NCI-H774 (cell line): Measurements from ENCODE around the gene RINL.

ENCODE experiments used
- DNase-seq: peaks from one replicate; lab custom pipeline; 2025; lab: John Stamatoyannopoulos, UW

Gene RINL, protein sequence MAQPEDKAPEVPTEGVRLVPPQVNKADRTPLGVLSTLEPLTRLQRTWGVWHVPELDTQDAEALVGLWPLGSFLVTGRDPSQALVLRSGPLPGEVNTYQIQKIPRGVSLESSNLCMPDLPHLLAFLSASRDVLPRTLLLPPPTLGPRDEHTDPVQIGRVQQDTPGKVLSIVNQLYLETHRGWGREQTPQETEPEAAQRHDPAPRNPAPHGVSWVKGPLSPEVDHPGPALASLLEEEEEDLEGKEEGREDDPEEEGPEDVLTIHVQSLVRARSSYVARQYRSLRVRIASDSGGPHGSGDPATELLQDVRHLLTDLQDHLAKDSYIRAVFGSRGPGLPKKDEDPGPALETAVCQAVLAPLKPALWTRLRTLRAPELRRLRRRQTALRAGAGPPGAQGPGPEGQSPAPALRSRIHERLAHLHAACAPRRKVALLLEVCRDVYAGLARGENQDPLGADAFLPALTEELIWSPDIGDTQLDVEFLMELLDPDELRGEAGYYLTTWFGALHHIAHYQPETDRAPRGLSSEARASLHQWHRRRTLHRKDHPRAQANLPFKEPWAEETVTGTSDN

DNA sequence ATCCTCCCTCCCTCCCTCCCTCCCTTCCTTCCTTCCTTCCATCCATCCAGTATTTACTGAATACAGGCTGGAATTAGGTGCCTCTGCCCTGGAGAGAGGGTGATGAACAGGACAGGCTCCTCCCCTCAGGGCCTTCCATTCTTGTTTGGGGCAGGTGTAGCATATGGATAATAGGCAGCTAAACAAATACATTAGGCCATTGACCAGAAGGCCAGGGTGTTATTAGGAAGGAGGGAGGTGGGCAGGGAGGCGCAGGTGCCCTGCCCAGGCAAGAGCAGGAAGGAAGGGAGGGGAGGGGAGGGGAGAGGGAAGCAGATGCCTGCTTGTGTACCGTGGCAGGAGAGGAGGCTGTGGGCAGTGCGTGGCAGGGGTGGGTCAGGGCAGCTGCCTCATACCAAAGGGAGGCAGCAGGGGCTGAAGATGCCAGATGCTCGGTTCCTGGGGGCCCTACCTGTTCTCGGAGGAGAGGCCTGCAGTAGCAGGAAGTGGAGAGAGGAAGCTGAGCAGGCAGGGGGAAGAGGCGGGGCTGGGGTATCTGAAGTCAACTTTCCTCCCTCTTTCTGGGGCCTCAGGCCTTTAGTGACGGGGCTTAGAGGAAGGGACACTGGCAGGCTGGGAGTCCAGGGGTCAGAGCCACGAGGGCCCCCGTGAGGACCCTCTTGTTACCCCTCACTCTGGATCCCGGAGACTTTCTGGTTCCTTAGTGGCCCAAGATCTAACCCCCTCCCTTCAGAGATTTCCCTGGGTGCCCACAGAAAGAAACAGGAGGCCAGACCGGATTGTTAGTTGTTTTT lies at the start of gene RINL:
RINL (minus strand) TSS at position 495 of the 794 bp plus-strand sequence. CDS start 1,533 bp downstream, outside the sequence.
- peak; percentile 94 for DNase-seq

- DNase-seq: no peak
Observed at GRCh38 chr19:38924388-38924787, 46.3 kb upstream of the RINL start.

- DNase-seq: no peak
Observed at GRCh38 chr19:38922482-38922881, 44.4 kb upstream of the RINL start.

DNA sequence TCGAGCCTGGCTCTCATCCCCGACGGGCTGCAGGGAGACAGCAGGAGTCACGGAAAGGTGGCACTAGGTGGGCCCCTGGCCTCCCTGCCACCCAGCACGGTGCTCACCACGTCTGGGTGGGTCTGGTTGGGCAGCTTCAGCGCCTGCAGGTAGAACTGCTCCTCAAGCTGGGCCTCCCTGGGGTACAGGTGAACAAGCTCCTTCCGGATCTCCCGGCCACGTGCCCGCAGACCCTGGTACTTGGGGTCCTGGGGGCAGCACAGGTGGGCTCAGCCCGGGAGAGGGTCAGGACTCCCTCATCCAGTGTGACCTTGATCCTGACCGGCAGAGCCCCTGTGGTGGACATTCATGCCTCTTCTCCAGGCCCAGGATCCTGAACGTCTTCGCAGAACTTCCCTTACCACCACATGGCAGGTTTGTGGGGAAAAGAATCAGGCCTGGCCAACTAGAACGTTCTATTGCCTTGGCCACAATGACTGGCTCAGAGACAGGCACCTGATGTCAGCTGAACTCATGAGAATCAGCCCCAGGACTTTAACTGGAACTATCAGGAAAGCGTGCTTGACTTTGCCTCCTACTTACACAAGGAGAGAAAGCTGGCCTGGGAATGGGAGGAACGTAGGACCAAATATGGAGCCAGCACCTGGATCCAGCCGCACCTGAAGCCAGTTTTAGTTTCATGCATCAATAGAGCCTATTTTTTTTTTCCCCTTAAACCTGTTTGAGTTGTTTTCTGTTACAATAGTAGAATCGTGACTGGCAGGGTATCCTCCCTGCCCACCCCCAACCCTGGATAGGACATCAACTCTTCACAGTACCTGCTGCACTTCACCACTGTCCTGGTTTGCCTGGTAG lies 43.6 kb upstream of the RINL start:
- DNase-seq: no peak

- no peak for DNase-seq
Observed at GRCh38 chr19:38920602-38921419, 42.7 kb upstream of the RINL start.

DNA sequence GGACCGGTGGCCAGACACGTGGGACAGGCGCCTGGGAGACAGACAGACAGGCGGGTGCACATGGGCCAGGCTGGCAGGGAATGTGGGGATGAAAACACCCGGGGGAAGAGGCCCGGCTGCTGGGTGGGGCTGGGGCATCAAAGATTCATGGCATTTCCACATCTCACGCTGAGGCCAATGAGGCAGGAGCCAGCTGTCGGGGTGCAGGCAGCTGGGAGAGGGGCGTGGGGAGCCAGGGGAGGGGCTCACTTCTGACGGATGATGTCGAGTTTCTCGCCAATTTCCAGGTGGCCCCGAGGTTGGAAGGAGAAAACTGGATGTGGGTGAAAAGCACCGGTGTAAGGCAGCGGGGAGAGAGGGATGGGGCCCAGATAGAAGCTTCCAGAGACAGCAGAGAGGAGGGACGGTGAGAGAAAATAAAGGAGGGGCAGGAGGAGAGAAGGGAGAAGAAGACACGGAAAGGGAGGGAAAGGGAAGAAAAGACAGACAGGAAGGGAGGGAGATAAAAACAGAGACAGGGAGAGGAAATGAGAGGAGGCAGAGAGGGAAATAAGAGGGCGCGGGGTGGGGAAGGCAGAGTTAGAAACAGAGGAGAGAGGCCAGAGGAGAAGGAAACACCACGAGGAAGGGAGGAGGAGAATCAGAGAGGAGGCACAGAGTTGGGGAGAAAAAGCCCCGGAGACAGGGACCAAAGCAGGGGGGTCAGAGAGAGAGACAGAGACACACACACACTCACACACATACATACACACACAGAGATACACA lies 41.9 kb upstream of the RINL start:
- no peak for DNase-seq

- DNase-seq: no peak
Observed at GRCh38 chr19:38918526-38918925, 40.5 kb upstream of the RINL start.

- no peak for DNase-seq
Observed at GRCh38 chr19:38917921-38918491, 39.9 kb upstream of the RINL start.

- DNase-seq: no peak
Observed at GRCh38 chr19:38917516-38917915, 39.4 kb upstream of the RINL start.

GRCh38 chr19:38915329-38916321 lies 37.5 kb upstream of the RINL start:
- DNase-seq: no peak

DNA sequence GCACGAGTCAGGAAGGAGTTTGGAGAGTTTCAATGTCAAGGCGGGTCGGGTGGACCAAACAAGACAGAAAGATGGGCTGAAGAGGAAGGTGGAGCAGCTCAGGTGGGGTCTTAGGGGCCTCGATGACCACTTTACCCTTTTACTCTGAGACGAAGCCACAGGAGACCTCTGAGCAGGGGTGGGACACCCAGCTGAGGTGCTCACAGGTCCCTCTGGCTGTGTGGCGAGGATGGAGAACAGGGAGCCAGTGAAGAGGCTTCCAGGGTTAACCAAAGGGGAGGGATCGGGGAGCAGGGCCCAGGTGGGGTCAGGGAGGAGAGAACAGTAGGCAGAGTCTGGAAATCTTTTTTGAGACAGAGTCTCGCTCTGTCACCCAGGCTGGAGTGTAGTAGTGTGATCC lies 35.9 kb upstream of the RINL start:
- DNase-seq: no peak

DNA sequence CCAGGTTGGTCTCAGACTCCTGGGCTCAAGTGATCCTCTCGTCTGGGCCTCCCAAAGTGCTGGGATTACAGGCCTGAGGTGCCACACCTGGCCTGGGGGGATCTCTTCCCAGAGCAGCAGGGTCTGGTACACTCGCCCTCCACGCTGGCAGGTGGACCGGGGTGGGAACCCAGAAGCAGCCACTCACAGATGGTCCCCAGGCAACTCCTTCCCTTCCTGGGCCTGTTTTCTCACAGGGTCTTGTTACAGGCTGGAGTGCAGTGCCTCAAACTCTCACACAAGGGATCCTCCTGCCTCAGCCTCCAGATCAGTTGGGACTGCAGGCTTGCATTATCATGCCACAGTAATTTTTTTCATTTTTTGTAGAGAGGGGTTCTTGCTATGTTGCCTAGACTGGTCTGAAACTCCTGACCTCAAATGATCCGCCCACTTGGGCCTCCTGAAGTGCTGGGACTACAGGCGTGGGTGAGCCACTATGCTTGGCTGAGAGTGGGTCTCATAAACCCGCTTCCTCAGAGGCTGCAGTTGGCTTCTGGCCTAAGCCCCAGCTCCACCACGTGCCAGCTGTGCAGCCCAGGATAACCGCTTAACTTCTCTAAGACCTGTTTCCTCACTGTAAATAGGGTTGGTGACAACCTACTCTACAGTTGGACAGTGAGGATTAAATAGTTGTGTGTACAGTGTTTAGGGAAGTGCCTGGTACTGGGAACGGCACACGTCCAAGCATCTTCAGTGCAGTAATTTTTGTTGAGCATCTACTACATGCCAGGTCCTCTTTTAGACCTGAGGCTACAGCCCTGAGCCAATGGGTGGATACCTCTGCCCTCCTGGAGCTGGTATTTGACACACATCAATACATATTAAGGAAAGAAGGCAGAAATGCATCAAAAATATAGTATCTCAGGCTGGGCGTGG lies 34.8 kb upstream of the RINL start:
- no peak for DNase-seq

DNA sequence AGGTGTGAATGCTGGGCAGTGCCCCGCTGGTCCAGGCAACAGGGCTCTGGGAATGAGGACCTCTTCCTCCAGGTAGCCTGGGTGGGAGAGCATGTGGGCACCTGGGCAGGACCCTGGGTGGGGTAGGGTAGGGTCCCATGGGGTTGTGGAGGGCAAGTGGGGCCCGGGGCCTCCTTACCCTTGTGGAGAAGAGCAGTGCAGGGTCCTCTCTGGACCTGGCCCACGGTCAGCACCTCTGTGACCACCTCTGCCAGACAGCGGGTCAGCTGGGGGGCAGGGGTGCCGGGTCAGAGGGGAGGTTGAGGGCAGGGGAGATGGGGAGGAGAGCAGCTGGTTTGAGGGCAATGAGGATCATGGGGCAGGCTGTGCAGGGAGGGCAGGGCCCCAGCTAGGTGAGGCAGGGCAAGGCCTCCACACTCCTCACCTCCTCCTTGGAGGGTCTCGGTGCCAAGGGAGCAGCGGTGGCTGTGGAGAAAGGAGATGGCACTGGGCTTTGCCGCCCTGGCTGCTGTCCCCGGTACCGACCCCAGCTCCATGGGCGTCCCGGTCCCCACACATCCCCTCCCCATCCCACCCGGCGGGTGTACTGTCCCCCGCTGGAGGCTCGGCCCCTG lies 33.4 kb upstream of the RINL start:
- no peak for DNase-seq

DNA sequence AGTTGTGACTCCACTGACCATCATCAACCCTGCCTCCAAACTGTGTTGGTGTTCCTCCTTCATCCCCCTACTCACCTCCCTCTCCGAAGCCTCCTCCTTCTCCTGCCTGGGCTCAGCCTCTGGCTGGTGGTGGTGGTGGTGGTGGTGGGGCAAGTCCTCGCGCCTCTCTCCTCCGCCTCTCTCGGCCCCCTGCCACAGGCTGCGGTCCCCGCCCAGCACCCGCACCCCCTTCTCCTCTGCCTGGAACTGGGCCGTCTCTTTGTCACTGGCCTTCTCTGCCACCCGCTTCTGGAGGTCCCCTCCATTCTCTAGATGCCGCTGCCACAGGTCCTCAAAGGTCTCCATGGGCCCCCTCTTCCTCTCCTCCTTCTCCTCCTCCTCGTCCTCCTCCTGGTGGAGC lies 32.4 kb upstream of the RINL start:
- DNase-seq: no peak

GRCh38 chr19:38908911-38909310 lies 30.8 kb upstream of the RINL start:
- DNase-seq: no peak

GRCh38 chr19:38907670-38908069 lies 29.6 kb upstream of the RINL start:
- no peak for DNase-seq

GRCh38 chr19:38907227-38907626 lies 29.2 kb upstream of the RINL start:
- no peak for DNase-seq
